ENCODE results near the gene AMPD2. TPM values are rescaled to one million over a fixed set of nuclear protein-coding genes. Genes with fewer than 3 reads are reported as not detected.

AMPD2 gene
- total RNA-seq, 1 experiment from 2014 or later: 69.9 TPM

DNA sequence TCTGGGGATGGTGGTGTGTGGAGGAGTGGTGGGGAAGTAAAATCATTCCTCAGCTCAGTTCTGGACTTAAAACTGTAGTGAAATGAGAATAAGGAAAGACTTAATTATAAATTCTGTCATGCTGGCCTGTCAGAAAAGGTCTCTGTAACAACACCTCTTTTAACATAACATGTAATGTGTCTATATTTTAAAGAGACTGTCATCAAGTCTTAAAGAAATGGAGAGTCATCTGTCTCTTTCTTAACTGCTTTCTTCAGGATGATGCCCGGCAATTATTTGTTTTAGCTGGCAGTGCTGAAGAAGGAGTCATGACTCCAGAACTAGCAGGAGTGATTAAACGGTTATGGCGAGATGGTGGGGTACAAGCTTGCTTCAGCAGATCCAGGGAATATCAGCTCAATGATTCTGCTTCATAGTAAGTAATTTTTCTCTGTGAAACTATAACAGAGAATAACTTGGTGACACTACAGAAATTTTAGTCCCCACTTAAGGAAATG lies 40.6 kb upstream of the AMPD2 start:
- ATAC-seq (no peak), DNase-seq (ENCODE audit: low read depth, low spot score) (no peak)
- Histone ChIP-seq H3K27ac (ENCODE audit: low read depth, low read length) (no peak overlapping the region), H3K27me3 (ENCODE audit: insufficient read depth, low read length) (no peaks in the 10 kb centered on the region), H3K4me1 (ENCODE audit: control insufficient read depth in 1 of 2, insufficient read depth in 2 of 2, low read length in 2 of 2) (no peaks in the 10 kb centered on the region), H4K20me1 (ENCODE audit: insufficient read depth) (no peaks in the 10 kb centered on the region), H3K4me3 (replicated peaks in 1 of 2; ENCODE audit: low read depth in 1 of 2, low read length in 2 of 2) (no peak overlapping the region), H3K36me3 (ENCODE audit: control insufficient read depth in 1 of 2, insufficient read depth in 2 of 2, low read length in 2 of 2) (peaks cover 4 to 14% of the 10 kb centered on the region in 2 experiments; a peak in 3 of 4 replicates), H3K9me2 (ENCODE audit: insufficient read depth) (no peaks in the 10 kb centered on the region), H3K4me2 (ENCODE audit: low read length) (no peak overlapping the region), H3K79me2 (ENCODE audit: insufficient read depth, low read length) (peaks cover 33% of the 10 kb centered on the region; the same call in 1 of the 2 replicates), H3K9me3 (ENCODE audit: control insufficient read depth in 1 of 2, insufficient read depth in 1 of 2, low read depth in 1 of 2, low read length in 2 of 2) (no peaks in the 10 kb centered on the region), H2AFZ (ENCODE audit: low read depth, low read length, poor library complexity, severe bottlenecking) (no peak overlapping the region), H3K9ac (ENCODE audit: low read length) (no peak overlapping the region)
- ChIA-PET POLR2A (interaction anchor here (1.2 kb wide), 1 partner anchor 9 kb away, joined by 3 read pairs; no protein-coding TSS in a partner anchor), CTCF (interaction anchor here (1.5 kb wide), 1 partner anchor 61 kb away, joined by 3 read pairs; no protein-coding TSS in a partner anchor), RAD21 (ENCODE audit: low non-redundant PET in 1 of 2, low total read pairs in 2 of 2, uncharacterized antibody in 2 of 2, unreplicated experiment in 2 of 2) (no interaction called here)
- intact Hi-C loops (cut with micrococcal nuclease): no loop called here
- BruUV-seq (replicated peaks): no TSS peak
- TF ChIP-seq SP1 (IDR thresholded peaks at IDR 0.05; ENCODE audit: low read depth): no peak
- TF ChIP-seq CBX3 (IDR thresholded peaks at IDR 0.05; ENCODE audit: low read depth): no peak
- TF ChIP-seq FOSL1 (IDR thresholded peaks at IDR 0.05; ENCODE audit: low read depth): no peak
- TF ChIP-seq CTCF (IDR thresholded peaks at IDR 0.05 in 2 of 3, conservative IDR thresholded peaks at IDR 0.05 in 1 of 3; ENCODE audit: borderline replicate concordance in 1 of 3, insufficient read depth in 1 of 3, low read depth in 2 of 3, low read length in 2 of 3): no peak
- no peak for TF ChIP-seq POLR2AphosphoS5 (IDR thresholded peaks at IDR 0.05; ENCODE audit: low read depth, low read length)
- TF ChIP-seq JUND (IDR thresholded peaks at IDR 0.05): no peak

DNA sequence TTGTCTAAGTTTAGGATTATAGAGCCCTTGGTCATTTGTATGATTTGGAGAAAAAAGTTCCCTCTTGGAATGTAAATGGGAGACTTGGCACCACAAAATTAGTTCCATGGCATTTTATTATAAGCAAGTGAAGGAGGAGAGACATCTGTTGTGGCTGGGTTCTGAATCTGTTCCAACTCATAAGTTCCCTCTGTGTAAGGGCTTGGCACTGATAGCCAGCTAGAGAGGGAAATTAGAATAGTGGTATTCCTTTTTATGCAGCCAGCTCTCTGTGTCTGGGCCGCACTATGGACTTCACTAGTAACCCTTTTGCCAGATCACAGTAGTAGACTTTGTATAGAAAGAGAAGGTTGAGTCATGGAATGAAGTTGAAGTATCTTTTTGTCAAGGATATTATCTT lies 40.1 kb upstream of the AMPD2 start:
- H3K36me3 ChIP-seq (ENCODE audit: control insufficient read depth in 1 of 2, insufficient read depth in 2 of 2, low read length in 2 of 2): peaks cover 6 to 18% of the 10 kb centered on the region in 2 experiments; a peak in 3 of 4 replicates
- no TSS peak for BruUV-seq (replicated peaks)
- H4K20me1 ChIP-seq (ENCODE audit: insufficient read depth): no peaks in the 10 kb centered on the region
- no peaks in the 10 kb centered on the region for H3K4me1 ChIP-seq (ENCODE audit: control insufficient read depth in 1 of 2, insufficient read depth in 2 of 2, low read length in 2 of 2)
- ChIA-PET RAD21 (ENCODE audit: low non-redundant PET in 1 of 2, low total read pairs in 2 of 2, uncharacterized antibody in 2 of 2, unreplicated experiment in 2 of 2) (no interaction called here), CTCF (interaction anchor here (1.5 kb wide), 1 partner anchor 61 kb away, joined by 3 read pairs; no protein-coding TSS in a partner anchor), POLR2A (interaction anchor here (1.2 kb wide), 1 partner anchor 9 kb away, joined by 3 read pairs; no protein-coding TSS in a partner anchor)
- H3K4me2 ChIP-seq (ENCODE audit: low read length): no peak overlapping the region
- intact Hi-C loops (cut with micrococcal nuclease): no loop called here
- DNase-seq (ENCODE audit: low read depth, low spot score): no peak
- TF ChIP-seq ELF1 (IDR thresholded peaks at IDR 0.05; ENCODE audit: borderline replicate concordance, low read depth): no peak
- no peak for TF ChIP-seq EGR1 (IDR thresholded peaks at IDR 0.05; ENCODE audit: low read depth)
- no peak for TF ChIP-seq POLR2AphosphoS5 (IDR thresholded peaks at IDR 0.05; ENCODE audit: low read depth, low read length)
- TF ChIP-seq CBX3 (IDR thresholded peaks at IDR 0.05; ENCODE audit: low read depth): no peak
- no peak for TF ChIP-seq ZFX (IDR thresholded peaks at IDR 0.05)
- TF ChIP-seq EZH2 (IDR thresholded peaks at IDR 0.05): no peak
- TF ChIP-seq FOSL1 (IDR thresholded peaks at IDR 0.05; ENCODE audit: low read depth): no peak
- no peak for TF ChIP-seq CEBPB (IDR thresholded peaks at IDR 0.05; ENCODE audit: low read depth)
- TF ChIP-seq ZNF274 (IDR thresholded peaks at IDR 0.05; ENCODE audit: low read depth, low read length): no peak
- TF ChIP-seq TCF7L2 (IDR thresholded peaks at IDR 0.05; ENCODE audit: borderline replicate concordance, extremely low read depth, insufficient read depth, insufficient read length): no peak
- no peak for TF ChIP-seq REST (IDR thresholded peaks at IDR 0.05; ENCODE audit: low read depth)
- TF ChIP-seq SIN3A (IDR thresholded peaks at IDR 0.05; ENCODE audit: low read depth): no peak
- TF ChIP-seq SP1 (IDR thresholded peaks at IDR 0.05; ENCODE audit: low read depth): no peak
- H3K4me3 ChIP-seq (replicated peaks in 1 of 2; ENCODE audit: low read depth in 1 of 2, low read length in 2 of 2): no peak overlapping the region
- H3K9me3 ChIP-seq (ENCODE audit: control insufficient read depth in 1 of 2, insufficient read depth in 1 of 2, low read depth in 1 of 2, low read length in 2 of 2): no peaks in the 10 kb centered on the region
- H2AFZ ChIP-seq (ENCODE audit: low read depth, low read length, poor library complexity, severe bottlenecking): no peak overlapping the region
- no peak overlapping the region for H3K27ac ChIP-seq (ENCODE audit: low read depth, low read length)
- H3K79me2 ChIP-seq (ENCODE audit: insufficient read depth, low read length): peaks cover 32% of the 10 kb centered on the region; the same call in 1 of the 2 replicates
- no peak overlapping the region for H3K9ac ChIP-seq (ENCODE audit: low read length)
- H3K9me2 ChIP-seq (ENCODE audit: insufficient read depth): no peaks in the 10 kb centered on the region
- H3K27me3 ChIP-seq (ENCODE audit: insufficient read depth, low read length): no peaks in the 10 kb centered on the region
- ATAC-seq: no peak
